D721Med (cell line): ENCODE results near the gene RARS2.

Experiments used
- DNase-seq: peaks from one replicate; pipeline ENCODE4 v3.0.0; 2011; ENCODE audit warnings: low spot score; ENCODE audit not compliant: insufficient read length
- FAIRE-seq: peaks from 2 replicates; lab custom pipeline; 2011; peaks lifted over from hg19 to GRCh38; lab: Jason Lieb, UNC
- CTCF ChIP-seq: IDR thresholded peaks from 2 replicates; pipeline ENCODE4 v1.5.1; 2012; ENCODE audit warnings: mild to moderate bottlenecking, control low read depth; ENCODE audit not compliant: insufficient read depth; ENCODE audit errors: missing control alignments

Gene RARS2

DNA sequence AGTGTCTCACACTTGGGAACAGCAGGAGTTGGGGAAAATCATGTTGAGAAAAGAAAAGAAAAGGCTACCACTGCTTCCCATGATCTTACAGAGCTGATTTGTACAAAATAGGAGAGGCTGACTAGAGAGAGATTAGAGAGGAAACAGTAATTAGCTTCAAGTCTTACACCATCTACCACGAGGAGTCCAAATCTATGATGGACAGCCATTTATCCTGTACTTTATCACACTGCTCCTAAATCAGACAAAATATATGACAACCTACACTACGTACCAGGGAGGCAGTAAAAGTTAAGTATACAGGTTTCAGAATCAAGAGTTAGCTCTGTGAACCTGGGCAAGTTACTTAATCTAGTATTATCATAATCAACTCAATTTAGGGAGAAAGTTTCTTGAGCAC lies 38.0 kb downstream of the RARS2 start:
- no peak for FAIRE-seq
- no peak for TF ChIP-seq CTCF
- DNase-seq, result no peak

- FAIRE-seq (no peak), DNase-seq (no peak)
- TF ChIP-seq CTCF, result no peak
These were observed 45.4 kb downstream of the RARS2 start for GRCh38 chr6:87544474-87544735.

GRCh38 chr6:87543696-87544473 lies 45.9 kb downstream of the RARS2 start:
- FAIRE-seq (no peak), DNase-seq (no peak)
- no peak for TF ChIP-seq CTCF

- no peak for FAIRE-seq
- no peak for TF ChIP-seq CTCF
These were observed 48.0 kb downstream of the RARS2 start for GRCh38 chr6:87541744-87542143.

DNA sequence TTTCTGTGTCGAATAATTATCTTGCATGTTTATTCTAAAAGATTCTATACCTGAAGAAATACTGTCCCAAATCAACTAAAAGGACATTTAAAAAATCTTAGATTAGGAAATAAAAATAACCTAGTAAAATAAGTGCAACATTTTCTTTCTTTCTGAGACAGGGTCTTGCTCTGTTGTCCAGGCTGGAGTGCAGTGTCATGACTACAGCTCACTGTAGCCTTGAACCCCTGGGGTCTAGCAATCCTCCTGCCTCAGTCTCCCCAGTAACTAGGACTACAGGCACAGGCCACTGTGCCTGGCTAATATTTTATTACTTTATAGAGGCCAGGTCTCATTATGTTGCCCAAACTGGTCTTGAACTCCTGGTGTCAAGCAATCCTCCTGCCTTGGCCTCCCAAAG lies 48.7 kb downstream of the RARS2 start:
- TF ChIP-seq CTCF, result no peak
- no peak for DNase-seq

More at GRCh38 chr6:87541744-87542143, 48.0 kb downstream of the RARS2 start:
- DNase-seq, result no peak

GRCh38 chr6:87540539-87540938 lies 49.2 kb downstream of the RARS2 start:
- TF ChIP-seq CTCF, result no peak
- no peak for DNase-seq
- FAIRE-seq, result no peak

More for the DNA sequence above, 48.7 kb downstream of the RARS2 start:
- FAIRE-seq, result no peak

- no peak for FAIRE-seq
- DNase-seq, result no peak
- TF ChIP-seq CTCF, result no peak
These were observed 50.2 kb downstream of the RARS2 start for GRCh38 chr6:87539554-87539953.
